ENCODE results near the gene GPATCH8.
"Not testable (repeated sequence)": the region's sequence is repeated elsewhere in the genome, so short reads cannot be mapped to it uniquely, and the experiment has no call there.

GPATCH8 gene

GRCh38 chr17:44503147-44504029 is at the start of gene GPATCH8:
Gene GPATCH8 (minus strand): TSS chr17:44503406. CDS start chr17:44503370, 36 bp downstream.
- DNase-seq (ENCODE audit: low read depth), result peak; percentile 88

GRCh38 chr17:44552361-44552760 is 49.2 kb upstream of the GPATCH8 start:
- no peak for DNase-seq (ENCODE audit: low read depth)

GRCh38 chr17:44549686-44550085 is 46.5 kb upstream of the GPATCH8 start:
- DNase-seq (ENCODE audit: low read depth), result no peak

GRCh38 chr17:44548376-44549230 is 45.4 kb upstream of the GPATCH8 start:
- DNase-seq (ENCODE audit: low read depth), result no peak

GRCh38 chr17:44547625-44548267 is 44.5 kb upstream of the GPATCH8 start:
- DNase-seq (ENCODE audit: low read depth), result no peak

- DNase-seq (ENCODE audit: low read depth), result no peak
Observed at GRCh38 chr17:44546671-44547606, 43.7 kb upstream of the GPATCH8 start.

- DNase-seq (ENCODE audit: low read depth), result no peak
Observed at GRCh38 chr17:44543905-44544523, 40.8 kb upstream of the GPATCH8 start.

GRCh38 chr17:44543213-44543904 is 40.2 kb upstream of the GPATCH8 start:
- DNase-seq (ENCODE audit: low read depth), result no peak

GRCh38 chr17:44541884-44542581 is 38.8 kb upstream of the GPATCH8 start:
- DNase-seq (ENCODE audit: low read depth), result no peak

GRCh38 chr17:44540246-44541084 is 37.3 kb upstream of the GPATCH8 start:
- no peak for DNase-seq (ENCODE audit: low read depth)

- no peak for DNase-seq (ENCODE audit: low read depth)
Observed at GRCh38 chr17:44539673-44540072, 36.5 kb upstream of the GPATCH8 start.

GRCh38 chr17:44537922-44538321 is 34.7 kb upstream of the GPATCH8 start:
- DNase-seq (ENCODE audit: low read depth), result not testable (repeated sequence)

GRCh38 chr17:44536090-44536953 is 33.1 kb upstream of the GPATCH8 start:
- DNase-seq (ENCODE audit: low read depth), result no peak

- DNase-seq (ENCODE audit: low read depth), result peak; percentile 76
Observed at GRCh38 chr17:44533533-44534246, 30.5 kb upstream of the GPATCH8 start.

GRCh38 chr17:44530896-44531418 is 27.8 kb upstream of the GPATCH8 start:
- DNase-seq (ENCODE audit: low read depth), result no peak

GRCh38 chr17:44529864-44530263 is 26.7 kb upstream of the GPATCH8 start:
- no peak for DNase-seq (ENCODE audit: low read depth)

GRCh38 chr17:44527954-44528353 is 24.7 kb upstream of the GPATCH8 start:
- no peak for DNase-seq (ENCODE audit: low read depth)

Measured in stimulated activated CD4-positive, alpha-beta T cell treated with anti-CD3 and anti-CD28 coated beads, Interleukin-2, amount 100 ng/mL, for 4 hours (primary cell).